Stimulated activated CD4-positive, alpha-beta T cell treated with anti-CD3 and anti-CD28 coated beads, Interleukin-15, amount 100 ng/mL, for 24 hours (primary cell): ENCODE results near the gene EFS.
"Not testable (repeated sequence)": the region's sequence is repeated elsewhere in the genome, so short reads cannot be mapped to it uniquely, and the experiment has no call there.

ENCODE experiments used
- DNase-seq: peaks from one replicate; pipeline ENCODE4 v3.0.0-alpha.2; 2020

Gene EFS

GRCh38 chr14:23398348-23398747 is 33.4 kb upstream of the EFS start:
- DNase-seq, result no peak

DNA sequence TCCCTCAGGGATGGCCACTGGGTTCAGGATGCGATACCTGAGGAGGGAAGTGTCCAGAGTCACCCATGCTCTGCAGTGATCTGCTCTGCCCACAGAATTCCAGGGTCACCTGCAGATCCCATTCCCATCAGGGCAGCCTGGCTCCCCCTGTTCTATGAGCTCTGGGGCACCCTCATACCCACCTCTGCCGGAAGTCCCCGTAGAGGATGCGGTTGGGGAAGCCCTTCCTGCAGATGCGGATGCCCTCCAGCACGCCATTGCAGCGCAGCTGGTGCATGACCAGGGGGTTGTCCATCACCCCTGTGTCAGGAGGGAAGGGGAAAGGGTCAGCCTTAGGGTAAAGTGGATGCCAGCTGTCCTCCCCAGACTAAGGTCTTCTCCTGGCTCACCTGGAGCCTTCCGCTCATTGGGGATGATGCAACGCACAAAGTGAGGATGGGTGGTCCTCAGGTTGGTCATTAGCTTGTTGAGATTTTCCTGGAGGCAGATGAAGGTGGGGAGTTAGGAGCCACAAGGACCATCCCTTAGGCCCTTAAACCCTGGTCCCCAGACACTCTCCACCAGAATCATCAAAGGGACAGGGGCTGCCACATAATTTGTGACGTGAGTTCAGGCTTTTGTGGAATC is 31.9 kb upstream of the EFS start:
- no peak for DNase-seq

DNA sequence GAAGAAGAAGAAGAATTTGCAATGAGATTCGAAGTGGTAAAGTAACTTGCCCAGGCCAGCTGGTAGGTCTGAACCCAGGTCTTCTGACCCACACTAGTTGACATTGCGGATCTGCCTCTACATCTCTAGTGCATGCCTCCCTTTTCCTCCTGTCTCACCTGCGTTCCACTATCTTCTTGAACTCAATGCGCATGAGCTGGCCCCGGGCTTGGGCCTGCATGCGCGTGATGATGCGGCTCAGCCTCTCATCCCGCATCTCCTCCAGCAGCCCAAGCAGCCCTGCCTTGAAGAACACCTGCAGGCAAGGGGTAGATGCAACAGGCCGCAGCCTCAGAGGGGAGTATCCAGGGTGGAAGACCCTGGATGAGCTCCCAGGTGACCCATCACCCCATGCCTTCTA is 31.2 kb upstream of the EFS start:
- DNase-seq, result no peak

DNA sequence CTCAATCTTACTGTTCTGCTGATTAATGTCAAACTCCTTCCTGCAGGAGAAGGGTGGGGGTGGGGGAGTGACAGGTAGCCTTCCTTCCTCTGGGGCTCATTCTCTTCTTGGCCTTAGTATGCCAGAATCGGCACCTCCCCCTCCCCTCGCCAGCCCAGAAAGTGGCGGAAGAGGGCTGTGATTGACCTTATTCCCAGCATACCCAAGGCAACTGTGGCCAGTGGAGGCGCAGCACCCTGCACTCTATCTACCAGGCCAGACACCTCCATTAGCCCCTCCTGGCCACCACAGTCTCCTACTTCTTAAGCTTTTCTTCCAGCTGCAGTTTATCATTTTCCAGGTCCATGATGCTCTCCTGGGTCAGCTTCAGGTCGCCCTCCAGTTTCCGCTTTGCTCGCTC is 27.6 kb upstream of the EFS start:
- no peak for DNase-seq

GRCh38 chr14:23389871-23390270 is 24.9 kb upstream of the EFS start:
- not testable (repeated sequence) for DNase-seq

DNA sequence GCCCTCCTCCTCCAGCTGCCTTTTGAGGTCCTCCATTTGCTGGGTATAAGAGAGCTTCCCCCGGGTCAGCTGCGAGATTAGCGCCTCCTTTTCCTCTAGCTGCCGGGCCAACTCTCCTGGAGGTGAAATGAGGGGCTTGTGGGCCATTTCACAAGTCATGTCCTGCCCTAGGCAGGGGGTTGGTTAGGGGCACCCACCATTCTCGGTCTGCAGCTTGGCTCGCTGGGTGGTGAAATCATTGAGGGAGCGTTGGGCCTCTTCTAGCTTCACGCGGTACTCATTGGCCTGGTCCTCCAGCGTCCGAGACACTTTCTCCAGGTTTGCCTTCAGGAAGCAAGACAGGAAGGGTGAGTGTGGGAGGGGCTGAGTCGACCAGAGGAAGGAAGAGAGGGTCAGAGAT is 24.4 kb upstream of the EFS start:
- no peak for DNase-seq

DNA sequence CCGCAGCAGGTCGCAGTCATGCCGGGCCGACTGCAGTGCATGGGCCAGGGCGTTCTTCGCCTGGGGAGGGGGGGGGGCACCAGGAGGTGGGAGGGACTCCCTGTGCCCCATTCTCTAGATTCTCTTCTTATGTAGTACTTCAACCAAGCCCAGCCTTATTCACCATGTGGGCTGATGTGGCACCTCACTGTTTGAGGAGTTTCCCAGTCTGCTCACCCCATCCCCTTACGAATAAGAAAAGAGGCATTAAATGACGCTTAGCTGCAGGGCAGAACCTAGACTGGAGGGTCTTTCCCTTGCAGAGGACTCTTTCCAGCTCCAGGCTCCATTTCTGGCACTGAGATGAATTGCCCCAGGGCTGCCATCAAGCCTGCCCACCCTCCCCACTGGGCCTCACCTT is 24.0 kb upstream of the EFS start:
- DNase-seq, result no peak

DNA sequence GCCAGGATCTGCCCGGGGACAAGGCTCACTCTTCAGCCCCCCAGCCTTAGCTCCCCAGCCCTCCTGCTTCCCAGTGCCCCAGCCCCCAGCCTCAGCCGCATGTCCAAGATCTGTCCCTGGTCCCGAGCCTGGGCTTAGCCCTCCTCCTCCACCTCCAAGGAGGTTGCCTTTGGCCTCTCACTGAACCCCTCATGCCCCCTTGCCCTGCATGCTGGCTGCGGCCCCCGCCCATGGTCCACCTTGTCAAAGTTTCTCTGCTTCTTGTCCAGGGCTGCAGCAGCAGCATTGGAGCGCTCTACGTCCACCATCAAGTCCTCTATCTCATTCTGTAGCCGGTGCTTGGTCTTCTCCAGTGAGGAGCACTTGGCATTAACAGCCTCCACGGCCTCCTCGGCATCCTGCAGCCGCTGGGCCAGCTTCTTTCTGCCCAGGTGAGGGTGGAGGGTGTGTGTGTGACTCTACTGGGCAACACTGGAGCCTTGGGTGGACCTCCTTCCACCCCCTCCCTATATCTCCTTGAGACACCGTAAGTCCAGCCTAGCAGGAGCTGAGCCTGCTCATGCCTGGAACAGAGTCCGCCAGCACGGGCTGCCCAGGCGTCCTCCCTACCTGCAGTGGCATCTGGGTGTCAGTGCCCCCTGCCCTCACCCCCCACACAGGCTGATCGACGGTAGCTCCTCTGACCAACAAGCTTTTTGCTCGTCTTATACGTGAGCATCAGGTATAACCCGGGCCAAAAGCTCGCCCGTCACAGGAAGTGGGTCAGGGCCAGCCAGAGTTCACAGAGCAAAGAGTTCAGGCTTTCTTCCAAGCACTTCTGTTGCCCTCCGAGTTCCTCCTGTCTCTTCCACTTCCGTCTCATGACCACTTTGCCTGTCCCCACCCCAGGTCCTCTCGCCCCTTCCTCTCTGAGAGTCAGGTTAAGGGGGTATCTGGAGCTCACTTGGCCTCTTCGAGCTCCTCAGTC is 23.2 kb upstream of the EFS start:
- no peak for DNase-seq

GRCh38 chr14:23386999-23387398 is 22.0 kb upstream of the EFS start:
- DNase-seq, result no peak

DNA sequence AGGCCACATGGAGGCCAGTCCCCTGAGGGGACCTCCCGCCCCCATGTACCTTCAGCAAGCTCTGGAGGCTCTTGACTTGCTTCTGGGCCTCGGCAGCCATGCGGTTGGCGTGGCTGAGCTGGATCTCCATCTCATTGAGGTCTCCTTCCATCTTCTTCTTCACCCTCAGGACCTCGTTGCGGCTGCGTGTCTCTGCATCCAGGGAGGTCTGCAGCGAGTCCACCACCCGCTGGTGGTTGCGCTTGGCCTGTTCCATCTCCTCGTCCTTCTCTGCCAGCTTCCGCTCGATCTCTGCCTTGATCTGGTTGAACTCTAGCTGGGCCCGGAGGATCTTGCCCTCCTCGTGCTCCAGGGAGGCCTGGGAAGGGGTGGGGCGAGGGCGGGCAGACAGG is 21.3 kb upstream of the EFS start:
- DNase-seq, result not testable (repeated sequence)

GRCh38 chr14:23385642-23386265 is 20.8 kb upstream of the EFS start:
- DNase-seq, result no peak

- DNase-seq, result no peak
These were observed 20.3 kb upstream of the EFS start for GRCh38 chr14:23385244-23385641.

GRCh38 chr14:23384364-23385080 is 19.6 kb upstream of the EFS start:
- DNase-seq, result no peak

DNA sequence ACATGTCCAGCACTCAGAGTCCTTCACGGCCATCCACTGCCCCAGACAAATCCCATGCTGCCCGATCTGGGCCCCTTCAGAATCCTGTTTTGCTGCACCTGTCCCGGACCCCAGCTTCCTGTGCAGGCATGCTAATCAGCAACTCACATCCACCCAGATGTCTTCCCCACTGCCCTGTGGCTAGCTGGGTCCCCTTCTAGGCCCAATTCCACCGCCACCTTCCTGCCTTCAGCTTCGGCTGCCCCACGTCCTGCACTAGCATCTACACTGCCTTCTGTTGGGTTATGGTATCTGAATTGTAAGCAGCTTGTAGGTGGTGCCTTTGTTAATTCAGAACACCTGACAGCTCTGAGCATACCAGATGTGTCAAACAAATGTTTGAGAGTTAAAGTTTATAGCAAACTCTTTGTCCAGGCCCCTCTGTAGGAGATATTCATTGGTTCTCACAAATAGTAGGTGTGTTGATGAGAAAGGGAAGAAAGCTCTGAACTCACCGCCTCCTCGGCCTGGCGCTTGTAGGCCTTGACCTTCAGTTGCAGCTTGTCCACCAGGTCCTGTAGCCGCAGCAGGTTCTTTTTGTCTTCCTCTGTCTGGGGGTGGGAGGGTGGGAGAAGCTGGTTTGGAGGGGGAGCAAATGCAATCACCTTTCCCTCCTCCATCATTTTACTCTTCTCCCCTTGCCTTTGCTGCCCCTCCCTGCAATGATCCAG is 17.9 kb upstream of the EFS start:
- DNase-seq, result no peak

DNA sequence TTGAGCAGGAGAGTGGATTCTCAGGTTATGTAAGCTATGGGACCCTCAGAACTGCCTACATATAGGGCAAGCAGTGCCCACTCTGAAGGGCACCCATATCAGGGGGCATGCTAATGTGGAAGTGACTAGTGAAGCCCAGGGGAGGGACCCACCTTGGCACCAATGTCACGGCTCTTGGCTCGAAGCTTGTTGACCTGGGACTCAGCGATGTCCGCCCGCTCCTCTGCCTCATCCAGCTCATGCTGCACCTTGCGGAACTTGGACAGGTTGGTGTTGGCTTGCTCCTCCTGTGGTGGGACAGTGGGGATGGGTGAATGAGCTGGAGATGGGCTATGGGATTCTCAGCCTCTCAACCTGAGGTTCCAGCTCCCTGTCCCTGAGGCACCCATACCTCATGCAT is 17.3 kb upstream of the EFS start:
- DNase-seq, result no peak

GRCh38 chr14:23381871-23382270 is 16.9 kb upstream of the EFS start:
- no peak for DNase-seq

- no peak for DNase-seq
These were observed 16.0 kb upstream of the EFS start for GRCh38 chr14:23380976-23381375.

DNA sequence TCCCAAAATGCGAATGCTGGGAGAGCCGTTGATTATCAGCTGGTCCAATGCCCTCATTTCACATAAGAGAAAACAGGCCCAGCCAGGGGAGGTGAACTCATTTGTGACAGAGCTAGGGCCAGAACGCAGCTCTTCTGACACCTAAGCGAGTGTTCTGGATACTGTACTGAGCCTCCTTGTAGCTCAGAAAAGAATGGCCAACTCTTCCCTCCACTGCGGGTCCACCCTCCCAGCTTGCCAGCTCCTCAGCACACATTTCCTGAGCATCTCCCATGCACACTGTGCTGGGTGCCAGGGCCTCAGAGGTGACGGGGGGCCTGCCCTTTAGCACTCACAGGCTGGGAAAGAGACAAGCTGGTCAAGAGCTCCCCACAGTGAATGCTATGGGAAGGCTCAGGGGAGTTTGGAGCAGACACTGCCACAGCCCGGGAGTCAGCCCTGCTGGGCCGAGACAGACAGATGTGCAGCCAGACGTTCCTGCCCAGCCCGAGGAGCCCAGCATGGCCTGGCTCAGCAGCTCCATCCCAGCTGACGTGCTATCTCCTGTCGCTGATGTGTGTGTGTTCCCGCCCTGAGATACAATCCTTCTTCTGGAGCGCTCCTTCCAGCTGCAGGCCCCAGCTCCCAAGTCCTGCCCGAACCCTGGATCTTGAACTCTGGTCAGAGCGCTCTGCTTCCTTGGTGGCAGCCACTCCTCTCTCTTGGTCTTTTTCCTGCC is 15.4 kb upstream of the EFS start:
- DNase-seq, result no peak

DNA sequence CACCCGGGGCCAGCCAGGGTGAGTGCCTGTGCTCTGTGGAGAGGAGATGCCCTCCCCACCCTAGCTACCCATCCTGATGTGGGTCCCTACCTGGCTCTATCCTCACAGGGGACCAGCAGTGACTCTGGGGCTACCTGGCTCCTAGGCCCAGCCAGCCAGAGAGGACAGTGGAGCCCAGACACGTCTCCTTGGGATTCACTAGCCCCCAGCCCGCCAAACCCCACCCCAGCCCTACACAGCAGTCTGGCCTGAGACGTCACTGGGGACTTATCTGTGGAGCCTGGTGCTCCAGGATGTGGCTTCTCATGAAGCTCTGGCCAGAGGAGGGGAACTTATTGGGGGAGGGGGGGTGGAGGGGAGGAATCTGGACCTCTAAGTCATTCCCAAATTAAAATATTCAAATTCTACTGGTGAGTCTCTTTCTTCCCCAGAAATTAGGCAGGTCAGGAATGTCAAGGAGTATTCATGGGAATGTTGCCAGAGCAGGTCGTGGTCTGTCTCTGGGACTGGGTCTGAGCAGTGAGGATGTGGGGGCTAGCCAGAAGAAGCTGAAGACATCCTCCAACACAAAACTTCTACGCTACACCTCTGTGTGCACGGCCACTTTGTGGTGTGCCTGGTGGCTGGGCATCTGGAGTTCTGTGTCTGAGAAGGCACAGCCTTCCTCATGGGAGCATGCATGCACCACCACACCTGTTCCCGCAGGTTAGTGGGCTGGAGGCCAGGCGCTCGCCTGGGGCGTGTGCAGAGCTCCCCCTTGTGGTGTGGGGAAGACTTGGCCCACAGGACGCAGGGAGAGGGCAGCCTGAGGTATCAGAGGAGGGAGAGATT is 14.6 kb upstream of the EFS start:
- DNase-seq, result peak; percentile 73

GRCh38 chr14:23378612-23379220 is 13.7 kb upstream of the EFS start:
- no peak for DNase-seq
